OCI-LY3 (cell line): ENCODE measurements around the gene MYBL2.

Source experiments
- H2AFZ ChIP-seq: fragments of 200-600, 300-600 bp; shearing (Covaris generic); 2 replicates; pipeline ENCODE4 v1.6.0; 2014; ENCODE audit warnings: antibody characterized with exemption, low read depth, low read length
- H3K27ac ChIP-seq: fragments of 200-600, 300-600 bp; sonication (generic); 2 replicates; pipeline ENCODE4 v1.5.1; 2014; ENCODE audit warnings: mild to moderate bottlenecking, low read length, moderate library complexity, mixed read lengths
- H3K27me3 ChIP-seq: fragments of 200-600, 300-600 bp; sonication (generic); 2 replicates; pipeline ENCODE4 v1.6.1; 2014; ENCODE audit warnings: low read depth, low read length, mixed read lengths
- H3K36me3 ChIP-seq: fragments of 200-600, 300-600 bp; sonication (generic); replicated peaks from 2 replicates; pipeline ENCODE3; 2014; ENCODE audit warnings: low read depth, low read length, mixed read lengths
- H3K4me1 ChIP-seq: fragments of 300-600, 200-600 bp; sonication (generic); 2 replicates; pipeline ENCODE4 v1.6.1; 2014; ENCODE audit warnings: low read length, mixed read lengths
- H3K4me2 ChIP-seq: fragments of 200-600, 300-600 bp; sonication (generic); 2 replicates; pipeline ENCODE4 v1.6.1; 2014; ENCODE audit warnings: low read length, mixed read lengths
- H3K4me3 ChIP-seq: fragments of 300-600, 200-600 bp; sonication (generic); 2 replicates; pipeline ENCODE4 v1.5.1; 2014; ENCODE audit warnings: antibody characterized with exemption, mild to moderate bottlenecking, low read length, moderate library complexity
- H3K79me2 ChIP-seq: fragments of 300-600, 200-600 bp; shearing (Covaris generic); 2 replicates; pipeline ENCODE4 v1.6.1; 2014; ENCODE audit warnings: mild to moderate bottlenecking, low read length, mixed read lengths
- H3K9ac ChIP-seq: fragments of 300-600, 200-600 bp; shearing (Covaris generic); 2 replicates; pipeline ENCODE4 v1.6.0; 2014; ENCODE audit warnings: mild to moderate bottlenecking, low read length, moderate library complexity
- H3K9me3 ChIP-seq: fragments of 200-600, 300-600 bp; shearing (Covaris generic); 2 replicates; pipeline ENCODE4 v1.6.1; 2014; ENCODE audit warnings: low read length, mixed read lengths; ENCODE audit not compliant: insufficient read depth
- H4K20me1 ChIP-seq: fragments of 200-600, 300-600 bp; sonication (generic); 2 replicates; pipeline ENCODE4 v1.6.1; 2016; ENCODE audit warnings: low read length, mixed read lengths; ENCODE audit not compliant: insufficient read depth
- EZH2phosphoT487 ChIP-seq: fragments of 200-600 bp; shearing (Covaris generic); IDR thresholded peaks from 2 replicates; pipeline ENCODE4 v1.6.1; 2018; ENCODE audit warnings: antibody characterized with exemption, mixed run types, low read depth
- TF ChIP-seq, protein P1 (sequence below): fragments of 200-600, 300-600 bp; sonication (generic); IDR thresholded peaks from 2 replicates; pipeline ENCODE4 v1.5.1; 2014; ENCODE audit warnings: antibody characterized with exemption, low read length, low read depth

MYBL2 gene

GRCh38 chr20:43727980-43728590 lies 61.2 kb downstream of the MYBL2 start:
- TF ChIP-seq, protein P1, sequence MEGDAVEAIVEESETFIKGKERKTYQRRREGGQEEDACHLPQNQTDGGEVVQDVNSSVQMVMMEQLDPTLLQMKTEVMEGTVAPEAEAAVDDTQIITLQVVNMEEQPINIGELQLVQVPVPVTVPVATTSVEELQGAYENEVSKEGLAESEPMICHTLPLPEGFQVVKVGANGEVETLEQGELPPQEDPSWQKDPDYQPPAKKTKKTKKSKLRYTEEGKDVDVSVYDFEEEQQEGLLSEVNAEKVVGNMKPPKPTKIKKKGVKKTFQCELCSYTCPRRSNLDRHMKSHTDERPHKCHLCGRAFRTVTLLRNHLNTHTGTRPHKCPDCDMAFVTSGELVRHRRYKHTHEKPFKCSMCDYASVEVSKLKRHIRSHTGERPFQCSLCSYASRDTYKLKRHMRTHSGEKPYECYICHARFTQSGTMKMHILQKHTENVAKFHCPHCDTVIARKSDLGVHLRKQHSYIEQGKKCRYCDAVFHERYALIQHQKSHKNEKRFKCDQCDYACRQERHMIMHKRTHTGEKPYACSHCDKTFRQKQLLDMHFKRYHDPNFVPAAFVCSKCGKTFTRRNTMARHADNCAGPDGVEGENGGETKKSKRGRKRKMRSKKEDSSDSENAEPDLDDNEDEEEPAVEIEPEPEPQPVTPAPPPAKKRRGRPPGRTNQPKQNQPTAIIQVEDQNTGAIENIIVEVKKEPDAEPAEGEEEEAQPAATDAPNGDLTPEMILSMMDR: no peak
- no peak for TF ChIP-seq EZH2phosphoT487
- Histone ChIP-seq H3K27me3 (no peaks in the 10 kb centered on the region), H3K9ac (no peak overlapping the region), H3K36me3 (no peaks in the 10 kb centered on the region), H3K9me3 (no peaks in the 10 kb centered on the region), H4K20me1 (no peaks in the 10 kb centered on the region), H3K79me2 (no peaks in the 10 kb centered on the region), H2AFZ (no peak overlapping the region), H3K4me3 (no peak overlapping the region), H3K4me2 (no peak overlapping the region), H3K4me1 (peaks cover 30% of the 10 kb centered on the region), H3K27ac (no peak overlapping the region)

DNA sequence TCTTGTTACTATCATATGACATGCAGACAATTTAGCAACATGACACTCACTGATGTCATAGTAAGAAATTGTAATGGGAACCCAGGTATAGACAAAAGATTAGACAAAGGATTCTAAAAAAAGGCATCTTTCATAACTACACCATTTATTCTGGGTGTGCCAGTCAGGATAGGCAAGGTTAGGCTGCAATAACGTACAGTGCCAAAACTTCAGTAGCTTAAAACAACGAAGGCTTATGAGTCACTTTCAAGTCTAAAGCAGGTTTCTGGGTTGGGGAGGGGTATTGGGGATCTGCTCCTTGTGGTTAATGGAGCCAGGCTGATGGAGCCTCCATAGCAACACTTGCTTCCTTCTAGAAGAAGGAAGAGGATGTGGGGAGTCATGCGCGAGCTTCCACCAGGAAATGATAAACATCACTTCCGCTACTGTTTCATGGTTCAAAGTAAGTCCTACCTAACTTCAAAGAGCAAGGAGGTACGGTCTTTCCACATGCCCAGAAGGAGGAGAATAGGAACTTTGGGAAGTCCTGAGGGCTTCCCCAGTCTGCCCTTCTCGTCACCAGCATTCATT lies 61.9 kb downstream of the MYBL2 start:
- H2AFZ ChIP-seq: no peak overlapping the region
- no peaks in the 10 kb centered on the region for H3K9me3 ChIP-seq
- H3K27me3 ChIP-seq: no peaks in the 10 kb centered on the region
- peaks cover 37% of the 10 kb centered on the region for H3K4me1 ChIP-seq
- H3K4me2 ChIP-seq: no peak overlapping the region
- H3K4me3 ChIP-seq: no peak overlapping the region
- no peak overlapping the region for H3K27ac ChIP-seq
- no peaks in the 10 kb centered on the region for H4K20me1 ChIP-seq
- H3K79me2 ChIP-seq: no peaks in the 10 kb centered on the region
- TF ChIP-seq, protein P1: no peak
- no peak for TF ChIP-seq EZH2phosphoT487
- no peak overlapping the region for H3K9ac ChIP-seq
- H3K36me3 ChIP-seq: no peaks in the 10 kb centered on the region

GRCh38 chr20:43731469-43731868 lies 64.6 kb downstream of the MYBL2 start:
- no peaks in the 10 kb centered on the region for H3K27me3 ChIP-seq
- H3K9me3 ChIP-seq: no peaks in the 10 kb centered on the region
- H3K27ac ChIP-seq: no peak overlapping the region
- no peaks in the 10 kb centered on the region for H3K36me3 ChIP-seq
- no peak overlapping the region for H3K4me3 ChIP-seq
- no peak for TF ChIP-seq EZH2phosphoT487
- TF ChIP-seq, protein P1: no peak
- no peaks in the 10 kb centered on the region for H3K79me2 ChIP-seq
- H3K9ac ChIP-seq: no peak overlapping the region
- no peak overlapping the region for H2AFZ ChIP-seq
- no peaks in the 10 kb centered on the region for H4K20me1 ChIP-seq
- H3K4me1 ChIP-seq: peaks cover 63% of the 10 kb centered on the region
- H3K4me2 ChIP-seq: peak overlapping the region; percentile 28

- no peak overlapping the region; the same call in 1 of the 2 replicates for H3K27ac ChIP-seq
- no peak overlapping the region for H2AFZ ChIP-seq
- no peak overlapping the region for H3K9ac ChIP-seq
- peak overlapping the region; percentile 28 for H3K4me2 ChIP-seq
- no peaks in the 10 kb centered on the region for H3K79me2 ChIP-seq
- no peaks in the 10 kb centered on the region for H3K27me3 ChIP-seq
- no peak overlapping the region for H3K4me3 ChIP-seq
- peaks cover 68% of the 10 kb centered on the region for H3K4me1 ChIP-seq
- no peaks in the 10 kb centered on the region for H3K9me3 ChIP-seq
- TF ChIP-seq, protein P1: no peak
- TF ChIP-seq EZH2phosphoT487: no peak
- no peaks in the 10 kb centered on the region for H4K20me1 ChIP-seq
- H3K36me3 ChIP-seq: no peaks in the 10 kb centered on the region
These were observed 65.0 kb downstream of the MYBL2 start for GRCh38 chr20:43731927-43732326.
